Calu3 (cell line): Measurements from ENCODE around the gene C5orf22. TPM values are rescaled to one million over a fixed set of nuclear protein-coding genes. Genes with fewer than 3 reads are reported as not detected.
A peak's percentile ranks its signal among the peaks of the same experiment; 100 is the strongest.

ENCODE experiments used
- Bru-seq: library from RNA; stranded (reverse); fragments of 400-500 nt; gene quantifications from one replicate; lab custom pipeline; 2021; lab: Mats Ljungman, UMichigan
- BruChase-seq, 2 experiments: library from RNA; stranded (reverse); fragments of 400-500 nt; gene quantifications; one replicate each; lab custom pipeline; 2021; lab: Mats Ljungman, UMichigan
- BruUV-seq: library from RNA; stranded (reverse); fragments of 400-500 nt; replicated peaks from 2 replicates; lab custom pipeline; 2021; lab: Mats Ljungman, UMichigan
- CTCF ChIA-PET: fragments of 300-600 bp; sonication (Branson Sonifier 250); formaldehyde crosslinking; loops from one replicate; lab custom pipeline; 2022; ENCODE audit warnings: antibody characterized with exemption; lab: Charles Lee
- DNase-seq: peaks from one replicate; pipeline ENCODE4 v3.0.0; 2022
- H3K27ac Mint-ChIP-seq: one replicate; pipeline ENCODE4 v1.8.0; 2022; ENCODE audit warnings: mixed read lengths; ENCODE audit not compliant: unreplicated experiment
- H3K27me3 Mint-ChIP-seq: one replicate; pipeline ENCODE4 v1.8.0; 2022; ENCODE audit warnings: mixed read lengths; ENCODE audit not compliant: unreplicated experiment
- H3K36me3 Mint-ChIP-seq: one replicate; pipeline ENCODE4 v1.8.0; 2022; ENCODE audit warnings: mild to moderate bottlenecking, moderate library complexity, mixed read lengths; ENCODE audit not compliant: insufficient read depth, unreplicated experiment
- H3K4me1 Mint-ChIP-seq: one replicate; pipeline ENCODE4 v1.8.0; 2022; ENCODE audit warnings: mild to moderate bottlenecking, low read depth, mixed read lengths; ENCODE audit not compliant: unreplicated experiment
- H3K4me3 Mint-ChIP-seq: one replicate; pipeline ENCODE4 v1.8.0; 2022; ENCODE audit warnings: mild to moderate bottlenecking, low read depth, moderate library complexity, mixed read lengths; ENCODE audit not compliant: unreplicated experiment
- H3K9me3 Mint-ChIP-seq: one replicate; pipeline ENCODE4 v1.8.0; 2022; ENCODE audit warnings: low read depth, mixed read lengths; ENCODE audit not compliant: unreplicated experiment
- CTCF ChIP-seq: fragments of 200-600 bp; IDR thresholded peaks from one replicate; pipeline ENCODE4 v1.8.0; 2022; ENCODE audit warnings: antibody characterized with exemption; ENCODE audit not compliant: unreplicated experiment
- intact Hi-C: fragments of 100-400 bp; cut with micrococcal nuclease; formaldehyde crosslinking; loops from one replicate; pipeline ENCODE4 v1.10.0; 2022; ENCODE audit not compliant: unreplicated experiment
- long read RNA-seq: library from polyadenylated mRNA; stranded (forward); transcript quantifications from one replicate; pipeline ENCODE4 v2.0.0, GENCODE V29; 2022
- total RNA-seq: library from RNA; stranded (reverse); gene quantifications from 2 replicates; pipeline ENCODE4 v1.2.3, GENCODE V29; 2022

The C5orf22 gene
- total RNA-seq (25.2 and 27.9 TPM in 2 replicates), Bru-seq, nascent RNA (percentile 83 among the genes with signal in this experiment), BruChase-seq, experiment 1, labeled RNA remaining after a 6-hour chase (percentile 84 among the genes with signal in this experiment), BruChase-seq, experiment 2, labeled RNA remaining after a 2-hour chase (percentile 85 among the genes with signal in this experiment)
- long read RNA-seq, transcript C5orf22-201 (9 exons, 3,612 nt) = major isoform, 18 of 23 reads
- long read RNA-seq, partial matches to known transcripts = 0 of 23 reads
- long read RNA-seq, other reads (novel, unspliced or antisense) = 5 of 23 reads

DNA sequence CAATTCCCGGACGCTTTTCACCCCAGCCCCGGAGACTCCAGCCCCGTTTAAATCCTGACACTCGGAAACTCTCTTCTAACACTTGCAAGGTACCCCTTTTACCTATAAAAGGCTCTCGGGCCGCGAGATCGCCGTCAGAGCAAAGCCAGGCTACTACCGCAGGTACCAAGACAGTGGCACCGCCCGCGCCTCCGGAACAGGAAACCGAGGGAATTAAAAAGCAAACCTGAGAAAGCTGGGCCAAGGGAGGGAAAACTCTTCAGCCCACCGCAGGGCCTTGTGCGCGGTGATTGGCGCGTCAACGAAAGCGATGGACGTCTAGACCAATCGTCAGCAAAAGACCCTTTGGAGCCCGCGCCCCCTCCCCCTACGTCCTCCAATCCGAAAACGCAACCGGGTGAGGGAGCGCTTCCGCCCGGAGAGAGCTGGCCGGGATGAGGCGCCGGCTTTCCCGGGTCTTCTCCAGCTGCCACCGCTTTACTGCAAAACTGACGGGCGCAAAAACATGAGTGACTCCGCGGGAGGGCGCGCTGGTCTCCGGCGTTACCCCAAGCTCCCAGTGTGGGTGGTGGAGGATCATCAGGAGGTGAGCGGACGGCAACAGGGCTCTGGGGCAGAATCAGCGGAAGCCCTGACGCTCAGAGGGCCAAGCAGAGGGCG, at the start of gene C5orf22, which contains the start of gene DROSHA:
Gene C5orf22, plus strand, starts transcription at position 414 of the 660 bp plus-strand sequence. Its CDS starts 92 bp downstream, at position 506.
Gene DROSHA, minus strand, starts transcription at position 206 of the 660 bp plus-strand sequence. CDS start 3,034 bp downstream, outside the sequence.
- no peaks in the 10 kb centered on the region for H3K27me3 Mint-ChIP-seq
- CTCF ChIA-PET = interaction anchor here (0.6 to 1.3 kb wide), 5 partner anchors 9 to 277 kb away, joined by 4 to 6 read pairs (median 5); no protein-coding TSS in a partner anchor

DNA sequence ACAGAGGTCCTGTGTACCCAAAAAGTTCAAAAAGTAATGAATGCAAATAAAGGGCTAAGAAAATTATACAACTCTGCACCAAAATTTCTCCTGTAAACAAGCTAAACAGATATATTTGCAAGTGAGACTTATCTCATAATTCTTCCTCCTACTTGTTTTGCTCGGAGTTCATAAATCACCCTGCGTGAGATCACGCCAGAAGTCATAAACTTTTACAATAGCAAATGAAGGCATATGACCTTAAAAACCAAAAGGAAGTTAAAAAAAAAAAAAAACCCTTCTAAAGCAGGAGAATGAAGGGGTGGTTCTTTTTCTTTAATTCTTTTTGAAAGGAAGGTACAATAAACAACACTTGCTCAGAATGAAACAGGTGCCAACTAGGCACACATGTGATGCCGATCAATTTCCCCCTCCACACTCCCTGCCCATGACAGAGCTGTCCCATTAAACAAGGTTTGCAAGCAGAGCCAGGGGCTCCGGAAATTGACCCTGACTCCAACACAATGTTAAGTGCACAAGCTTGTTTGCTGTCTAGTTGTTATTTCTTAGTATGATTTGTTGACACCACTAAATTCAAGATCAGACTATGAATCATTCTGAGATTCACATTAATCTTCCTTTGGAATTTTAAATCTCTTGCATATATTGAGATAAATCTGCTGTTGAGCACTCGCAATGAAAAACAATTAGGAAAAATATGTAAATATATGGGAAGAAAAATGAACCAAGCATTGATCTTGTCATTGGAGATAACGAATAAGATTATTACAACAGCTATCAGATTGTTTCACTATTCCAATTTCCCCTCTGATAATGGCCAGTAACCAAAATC, 46.5 kb upstream of the C5orf22 start:
- no peaks in the 10 kb centered on the region for H3K4me1 Mint-ChIP-seq

More for the DNA sequence above, at the start of gene C5orf22, which contains the start of gene DROSHA:
- Mint-ChIP-seq H3K4me1 (peaks cover 23% of the 10 kb centered on the region), H3K9me3 (no peaks in the 10 kb centered on the region), H3K36me3 (peaks cover 65% of the 10 kb centered on the region), H3K27ac (peak within 1 kb of the TSS; percentile 94), H3K4me3 (peak within 1 kb of the TSS; percentile 99)
- TF ChIP-seq CTCF = no peak
- DNase-seq = peak; percentile 94
- intact Hi-C loops = no loop called here
- BruUV-seq = no TSS peak

GRCh38 chr5:31486441-31486840, 45.7 kb upstream of the C5orf22 start:
- no peak overlapping the region for H3K4me3 Mint-ChIP-seq
- no TSS peak for BruUV-seq
- no peak for DNase-seq
- no peaks in the 10 kb centered on the region for H3K4me1 Mint-ChIP-seq
- CTCF ChIA-PET = no interaction called here
- H3K27me3 Mint-ChIP-seq = no peaks in the 10 kb centered on the region
- no peaks in the 10 kb centered on the region for H3K9me3 Mint-ChIP-seq
- H3K27ac Mint-ChIP-seq = no peak overlapping the region
- intact Hi-C loops = no loop called here
- no peak for TF ChIP-seq CTCF
- H3K36me3 Mint-ChIP-seq = peaks cover 18% of the 10 kb centered on the region

More for the DNA sequence above, 46.5 kb upstream of the C5orf22 start:
- Mint-ChIP-seq H3K27ac (no peak overlapping the region), H3K27me3 (no peaks in the 10 kb centered on the region), H3K36me3 (peaks cover 18% of the 10 kb centered on the region), H3K4me3 (no peak overlapping the region), H3K9me3 (no peaks in the 10 kb centered on the region)
- no peak for TF ChIP-seq CTCF
- no TSS peak for BruUV-seq
- intact Hi-C loops = no loop called here
- CTCF ChIA-PET = interaction anchor here (0.6 kb wide), 1 partner anchor 791 kb away, joined by 6 read pairs; no protein-coding TSS in a partner anchor
- no peak for DNase-seq

- no TSS peak for BruUV-seq
- intact Hi-C loops = no loop called here
- TF ChIP-seq CTCF = no peak
- CTCF ChIA-PET = no interaction called here
- Mint-ChIP-seq H3K4me3 (no peak overlapping the region), H3K4me1 (no peaks in the 10 kb centered on the region), H3K27ac (no peak overlapping the region), H3K9me3 (no peaks in the 10 kb centered on the region), H3K36me3 (peaks cover 18% of the 10 kb centered on the region), H3K27me3 (no peaks in the 10 kb centered on the region)
- DNase-seq = no peak
Observed at GRCh38 chr5:31487506-31487905, 44.6 kb upstream of the C5orf22 start.
